DOHH2 (cell line): Measurements from ENCODE around the gene CAMSAP2.

ENCODE experiments used
- H3F3A ChIP-seq: fragments of 200-600 bp; sonication (generic), shearing (Covaris generic); 2 replicates; pipeline ENCODE4 v1.6.0; 2016; ENCODE audit warnings: antibody characterized with exemption, mild to moderate bottlenecking; ENCODE audit not compliant: control insufficient read depth, insufficient read depth
- H3K27ac ChIP-seq: fragments of 200-600 bp; sonication (generic); 2 replicates; pipeline ENCODE4 v1.5.1; 2014; ENCODE audit warnings: low read depth, mild to moderate bottlenecking, low read length, moderate library complexity
- H3K27me3 ChIP-seq: fragments of 200-600 bp; sonication (generic); 2 replicates; pipeline ENCODE4 v1.6.1; 2014; ENCODE audit warnings: mild to moderate bottlenecking, low read length, mixed read lengths; ENCODE audit not compliant: control insufficient read depth
- H3K36me3 ChIP-seq: fragments of 200-600 bp; sonication (generic); 2 replicates; pipeline ENCODE4 v1.6.1; 2014; ENCODE audit warnings: mild to moderate bottlenecking, low read length, moderate library complexity, mixed read lengths; ENCODE audit not compliant: control insufficient read depth
- H3K4me1 ChIP-seq: fragments of 200-600 bp; sonication (generic); 2 replicates; pipeline ENCODE4 v1.6.1; 2014; ENCODE audit warnings: mild to moderate bottlenecking, low read length, mixed read lengths; ENCODE audit not compliant: control insufficient read depth
- H3K4me2 ChIP-seq: fragments of 200-600 bp; sonication (generic); 2 replicates; pipeline ENCODE4 v1.6.0; 2014; ENCODE audit warnings: mild to moderate bottlenecking, low read length, moderate library complexity
- H3K4me3 ChIP-seq: fragments of 200-600 bp; sonication (generic); 2 replicates; pipeline ENCODE4 v1.5.1; 2014; ENCODE audit warnings: mild to moderate bottlenecking, low read length, mixed read lengths
- H3K79me2 ChIP-seq: fragments of 200-600 bp; sonication (generic); 2 replicates; pipeline ENCODE4 v1.6.1; 2014; ENCODE audit warnings: mild to moderate bottlenecking, low read length, mixed read lengths; ENCODE audit not compliant: control insufficient read depth
- H3K9me2 ChIP-seq: fragments of 200-600 bp; sonication (generic); replicated peaks from 2 replicates; pipeline ENCODE4 v1.6.1; 2014; ENCODE audit warnings: mild to moderate bottlenecking, low read length, mixed read lengths; ENCODE audit not compliant: control insufficient read depth
- H3K9me3 ChIP-seq: fragments of 200-600 bp; sonication (generic); 2 replicates; pipeline ENCODE4 v1.6.1; 2014; ENCODE audit warnings: antibody characterized with exemption, low read length, mixed read lengths; ENCODE audit not compliant: control insufficient read depth, insufficient read depth
- H4K20me1 ChIP-seq: fragments of 200-600 bp; sonication (generic); 2 replicates; pipeline ENCODE4 v1.6.0; 2014; ENCODE audit warnings: low read depth, mild to moderate bottlenecking, antibody characterized with exemption, low read length, moderate library complexity; ENCODE audit not compliant: control insufficient read depth, insufficient read depth
- EZH2phosphoT487 ChIP-seq: fragments of 200-600 bp; sonication (generic); IDR thresholded peaks from 2 replicates; pipeline ENCODE4 v1.6.1; 2017; ENCODE audit warnings: borderline replicate concordance, mild to moderate bottlenecking, antibody characterized with exemption, low read length, moderate library complexity, mixed read lengths
- TF ChIP-seq, protein P1 (sequence below): fragments of 200-600 bp; sonication (generic); IDR thresholded peaks from one replicate; pipeline ENCODE4 v1.5.1; 2014; ENCODE audit warnings: antibody characterized with exemption, mild to moderate bottlenecking, low read depth, low read length; ENCODE audit not compliant: poor library complexity, severe bottlenecking

Gene CAMSAP2

DNA sequence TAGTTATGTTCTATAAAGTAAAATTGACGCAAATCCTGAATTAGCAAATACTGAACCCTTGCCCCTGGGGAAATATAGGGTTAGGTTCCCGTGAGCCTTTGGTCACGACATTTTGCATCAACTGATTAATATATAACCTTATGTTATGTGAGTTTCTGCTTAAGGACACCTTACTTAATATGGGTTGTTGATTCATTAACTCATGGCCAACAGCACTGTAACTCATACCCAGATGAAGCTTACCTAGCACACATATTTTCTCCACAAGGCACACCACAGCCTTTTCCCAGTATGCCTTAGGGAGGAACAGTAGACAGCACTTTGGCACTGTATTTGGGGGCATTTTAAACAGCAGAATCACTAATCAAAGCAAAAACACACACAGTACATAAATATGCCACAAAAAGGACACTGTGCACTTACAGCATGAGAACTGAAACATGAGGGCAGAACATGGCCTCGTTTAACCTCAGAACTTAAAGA lies 171.1 kb downstream of the CAMSAP2 start:
- Histone ChIP-seq H3K79me2 (no peaks in the 10 kb centered on the region), H3K4me1 (no peaks in the 10 kb centered on the region), H3K9me2 (no peaks in the 10 kb centered on the region), H3K4me3 (no peak overlapping the region), H4K20me1 (no peaks in the 10 kb centered on the region), H3K36me3 (no peaks in the 10 kb centered on the region), H3K27me3 (peaks cover 15% of the 10 kb centered on the region), H3K4me2 (no peak overlapping the region), H3K27ac (no peak overlapping the region), H3K9me3 (no peaks in the 10 kb centered on the region), H3F3A (no peaks in the 10 kb centered on the region)
- TF ChIP-seq, protein P1, sequence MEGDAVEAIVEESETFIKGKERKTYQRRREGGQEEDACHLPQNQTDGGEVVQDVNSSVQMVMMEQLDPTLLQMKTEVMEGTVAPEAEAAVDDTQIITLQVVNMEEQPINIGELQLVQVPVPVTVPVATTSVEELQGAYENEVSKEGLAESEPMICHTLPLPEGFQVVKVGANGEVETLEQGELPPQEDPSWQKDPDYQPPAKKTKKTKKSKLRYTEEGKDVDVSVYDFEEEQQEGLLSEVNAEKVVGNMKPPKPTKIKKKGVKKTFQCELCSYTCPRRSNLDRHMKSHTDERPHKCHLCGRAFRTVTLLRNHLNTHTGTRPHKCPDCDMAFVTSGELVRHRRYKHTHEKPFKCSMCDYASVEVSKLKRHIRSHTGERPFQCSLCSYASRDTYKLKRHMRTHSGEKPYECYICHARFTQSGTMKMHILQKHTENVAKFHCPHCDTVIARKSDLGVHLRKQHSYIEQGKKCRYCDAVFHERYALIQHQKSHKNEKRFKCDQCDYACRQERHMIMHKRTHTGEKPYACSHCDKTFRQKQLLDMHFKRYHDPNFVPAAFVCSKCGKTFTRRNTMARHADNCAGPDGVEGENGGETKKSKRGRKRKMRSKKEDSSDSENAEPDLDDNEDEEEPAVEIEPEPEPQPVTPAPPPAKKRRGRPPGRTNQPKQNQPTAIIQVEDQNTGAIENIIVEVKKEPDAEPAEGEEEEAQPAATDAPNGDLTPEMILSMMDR = no peak
- no peak for TF ChIP-seq EZH2phosphoT487
